GM18520 (cell line): ENCODE data around the gene INPP5J.
"Not testable (repeated sequence)": the region's sequence is repeated elsewhere in the genome, so short reads cannot be mapped to it uniquely, and the experiment has no call there.

Experiments used
- ATAC-seq: cut with Tn5 transposase; IDR thresholded peaks from one replicate; pipeline ENCODE4 v1.9.1; 2021; ENCODE audit not compliant: unreplicated experiment

INPP5J gene

GRCh38 chr22:31099841-31100761 lies 22.7 kb upstream of the INPP5J start:
- no peak for ATAC-seq

GRCh38 chr22:31100762-31101525 lies 21.8 kb upstream of the INPP5J start:
- no peak for ATAC-seq

GRCh38 chr22:31102441-31103081 lies 20.2 kb upstream of the INPP5J start:
- ATAC-seq = no peak

- no peak for ATAC-seq
Measured at GRCh38 chr22:31103111-31103510, 19.7 kb upstream of the INPP5J start.

- ATAC-seq = no peak
Measured at GRCh38 chr22:31103899-31104694, 18.7 kb upstream of the INPP5J start.

- no peak for ATAC-seq
Measured at GRCh38 chr22:31104869-31105268, 17.9 kb upstream of the INPP5J start.

- ATAC-seq = no peak
Measured at GRCh38 chr22:31105282-31105929, 17.4 kb upstream of the INPP5J start.

GRCh38 chr22:31106001-31106571 lies 16.7 kb upstream of the INPP5J start:
- ATAC-seq = no peak

GRCh38 chr22:31106731-31107177 lies 16.0 kb upstream of the INPP5J start:
- no peak for ATAC-seq

- peak; percentile 64 for ATAC-seq
Measured at GRCh38 chr22:31107178-31107893, 15.4 kb upstream of the INPP5J start, which contains the start of gene SELENOM. TSS of gene SELENOM (minus strand) at chr22:31107568. CDS start at chr22:31107505, 63 bp downstream.

- no peak for ATAC-seq
Measured at GRCh38 chr22:31107894-31108218, 14.9 kb upstream of the INPP5J start.

GRCh38 chr22:31112547-31113091 lies 10.1 kb upstream of the INPP5J start:
- not testable (repeated sequence) for ATAC-seq

- ATAC-seq = no peak
Measured at GRCh38 chr22:31118046-31118820, 4.5 kb upstream of the INPP5J start.

- ATAC-seq = no peak
Measured at GRCh38 chr22:31119026-31119717, 3.6 kb upstream of the INPP5J start.

- ATAC-seq = no peak
Measured at GRCh38 chr22:31120230-31120629, 2.5 kb upstream of the INPP5J start.

- ATAC-seq = no peak
Measured at GRCh38 chr22:31120642-31121041, 2.1 kb upstream of the INPP5J start.

- no peak for ATAC-seq
Measured at GRCh38 chr22:31121403-31121802, 1.4 kb upstream of the INPP5J start.

GRCh38 chr22:31122196-31122531 lies 602 bp upstream of the INPP5J start:
- ATAC-seq = no peak
